ENCODE measurements around the gene TMEM200B.
"Not testable (repeated sequence)": the region's sequence is repeated elsewhere in the genome, so short reads cannot be mapped to it uniquely, and the experiment has no call there.

Gene TMEM200B

DNA sequence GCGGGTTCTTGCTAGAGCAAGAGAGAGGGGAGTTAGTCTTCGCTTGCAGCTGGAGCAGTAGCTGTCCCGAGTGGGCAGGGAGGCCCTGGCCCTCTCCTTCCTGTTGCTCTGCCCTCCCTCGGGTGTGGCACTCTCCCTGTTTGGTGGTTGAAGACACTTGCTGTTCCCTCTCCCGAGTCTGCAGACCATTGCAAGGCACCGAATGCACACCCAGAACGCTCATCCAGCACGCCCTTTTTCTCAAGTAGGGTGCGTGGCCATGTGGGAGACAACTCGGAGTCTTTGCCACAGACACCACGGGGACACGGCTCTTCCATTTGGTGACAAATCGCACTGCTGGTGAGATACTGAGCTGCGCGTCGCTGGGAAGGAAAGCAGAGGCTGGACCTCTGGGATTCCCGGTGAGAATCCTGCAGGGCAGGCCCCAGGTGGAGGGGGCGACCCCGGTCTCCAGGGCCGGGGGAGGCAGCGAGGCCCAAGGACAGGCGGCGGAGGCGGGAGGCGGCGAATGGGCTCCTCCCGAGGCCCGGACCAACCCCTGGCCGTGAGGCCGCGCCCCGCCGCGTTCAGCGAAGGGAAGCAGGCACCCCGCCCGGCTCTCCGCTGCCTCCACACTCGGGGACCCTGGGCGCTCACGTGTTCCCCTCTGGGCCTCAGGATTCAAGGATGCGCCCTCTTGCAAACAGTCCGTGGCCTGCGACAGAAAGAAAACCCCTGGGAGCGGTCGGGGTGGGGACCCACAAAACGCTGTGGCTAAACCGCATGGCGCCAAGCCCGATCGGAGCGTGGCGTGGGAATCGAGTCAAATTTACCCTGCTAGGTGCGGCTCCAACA is 10.4 kb upstream of the TMEM200B start:
- no peak for DNase-seq

DNA sequence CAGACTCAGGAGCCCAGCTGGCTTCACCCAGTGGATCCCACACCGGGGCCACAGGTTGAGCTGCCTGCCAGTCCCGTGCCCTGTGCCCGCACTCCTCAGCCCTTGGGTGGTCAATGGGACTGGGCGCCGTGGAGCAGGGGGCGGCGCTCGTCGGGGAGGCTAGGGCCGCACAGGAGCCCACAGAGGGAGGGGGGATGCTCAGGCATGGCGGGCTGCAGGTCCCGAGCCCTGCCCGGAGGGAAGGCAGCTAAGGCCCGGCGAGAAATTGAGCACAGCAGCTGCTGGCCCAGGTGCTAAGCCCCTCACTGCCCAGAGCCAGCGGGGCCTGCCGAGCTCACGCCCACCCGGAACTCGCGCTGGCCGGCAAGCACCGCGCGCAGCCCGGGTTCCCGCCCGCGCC is 7.4 kb upstream of the TMEM200B start:
- DNase-seq, result not testable (repeated sequence)

DNA sequence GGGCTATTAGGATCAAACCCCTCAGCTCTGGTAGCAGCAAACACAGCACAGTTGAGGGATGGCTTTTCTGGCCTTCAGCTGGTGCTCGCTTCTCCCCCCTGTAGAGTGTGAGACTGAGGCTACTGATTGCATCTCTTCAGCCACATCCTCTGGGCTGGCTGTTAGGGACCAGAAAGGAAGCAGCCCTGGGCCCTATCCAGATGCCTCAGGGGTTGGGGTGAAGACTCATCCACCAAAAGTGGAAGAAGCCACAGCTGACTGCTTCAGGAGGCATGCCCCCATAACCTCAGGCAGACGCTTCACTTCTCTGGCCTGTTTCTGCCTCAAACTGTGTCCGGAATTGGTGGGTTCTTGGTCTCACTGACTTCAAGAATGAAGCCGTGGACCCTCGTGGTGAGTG is 6.2 kb upstream of the TMEM200B start:
- no peak for DNase-seq

DNA sequence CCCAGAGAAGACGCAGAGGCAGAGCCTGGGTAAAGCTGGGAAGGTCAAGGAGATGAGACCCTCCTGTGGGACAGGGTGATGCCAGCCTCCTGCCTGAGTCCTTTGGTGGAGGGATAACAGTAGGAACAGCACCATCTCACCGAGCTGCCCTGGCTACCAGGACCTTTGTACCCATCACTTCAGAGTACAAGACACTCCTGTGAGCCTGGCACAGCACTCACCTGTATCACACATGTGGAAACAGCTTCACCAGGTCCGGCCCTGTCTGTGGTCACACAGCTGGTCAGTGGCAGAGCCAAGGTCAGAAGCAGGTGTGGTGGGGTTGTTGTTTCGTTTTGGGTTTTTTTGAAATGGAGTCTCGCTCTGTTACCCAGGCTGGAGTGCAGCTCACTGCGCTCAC is 5.0 kb upstream of the TMEM200B start:
- DNase-seq, result no peak

DNA sequence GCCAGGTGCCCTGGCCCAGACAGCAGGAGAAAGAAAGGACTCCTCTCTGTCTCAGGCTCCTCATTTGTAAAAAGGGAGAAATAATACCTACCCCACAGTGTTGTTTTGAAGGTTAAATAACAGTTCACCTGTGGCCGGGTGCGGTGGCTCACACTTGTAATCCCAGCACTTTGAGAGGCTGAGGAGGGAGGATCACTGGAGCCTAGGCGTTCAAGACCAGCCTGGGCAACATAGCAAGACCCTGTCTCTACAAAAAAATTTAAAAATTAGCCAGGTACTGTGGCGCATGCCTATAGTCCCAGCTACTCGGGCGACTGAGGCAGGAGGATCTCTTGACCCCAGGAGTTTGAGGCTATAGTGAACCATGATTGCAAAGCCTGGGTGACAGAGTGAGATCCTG is 2.5 kb upstream of the TMEM200B start:
- no peak for DNase-seq

DNA sequence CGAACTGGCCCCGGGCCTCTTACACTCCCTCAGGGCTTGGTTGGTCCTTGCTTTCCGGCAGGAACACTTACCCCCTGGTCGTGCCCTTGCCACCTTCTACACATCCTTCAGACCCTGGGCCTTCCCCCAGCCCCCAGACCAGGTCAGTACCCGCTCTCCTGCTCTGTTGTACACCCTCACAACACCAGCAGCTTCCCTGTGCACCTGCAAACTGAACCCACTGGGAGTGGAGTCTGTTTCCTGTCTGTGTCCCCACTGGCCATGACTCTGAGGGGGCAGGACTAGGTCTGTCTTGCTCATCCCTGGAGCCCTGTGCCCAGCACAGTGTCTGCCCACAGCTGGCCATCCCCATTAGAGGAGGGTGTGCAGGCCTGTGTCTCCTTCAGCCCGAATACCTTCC is 2.1 kb upstream of the TMEM200B start:
- DNase-seq, result no peak

DNA sequence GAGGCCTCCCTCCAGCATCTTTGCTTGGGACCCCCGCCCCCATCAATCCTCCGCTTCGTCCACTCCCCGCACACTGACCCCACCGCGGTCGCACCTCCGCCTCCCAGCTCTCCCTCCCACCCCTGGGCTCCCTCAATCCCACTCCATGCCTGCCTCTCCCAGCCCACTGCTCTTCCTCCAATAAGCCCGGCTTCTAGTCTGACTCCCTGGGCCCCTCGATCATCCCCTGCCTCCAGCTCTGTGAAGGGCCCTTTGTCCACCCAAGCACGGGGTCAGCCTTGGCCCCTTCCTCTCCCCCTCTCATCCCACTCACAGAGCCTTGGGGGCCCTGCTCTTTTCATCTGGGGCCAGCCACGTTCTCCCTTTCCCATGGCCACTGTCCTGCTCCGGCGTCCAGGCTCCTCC is 1.5 kb upstream of the TMEM200B start:
- no peak for DNase-seq

DNA sequence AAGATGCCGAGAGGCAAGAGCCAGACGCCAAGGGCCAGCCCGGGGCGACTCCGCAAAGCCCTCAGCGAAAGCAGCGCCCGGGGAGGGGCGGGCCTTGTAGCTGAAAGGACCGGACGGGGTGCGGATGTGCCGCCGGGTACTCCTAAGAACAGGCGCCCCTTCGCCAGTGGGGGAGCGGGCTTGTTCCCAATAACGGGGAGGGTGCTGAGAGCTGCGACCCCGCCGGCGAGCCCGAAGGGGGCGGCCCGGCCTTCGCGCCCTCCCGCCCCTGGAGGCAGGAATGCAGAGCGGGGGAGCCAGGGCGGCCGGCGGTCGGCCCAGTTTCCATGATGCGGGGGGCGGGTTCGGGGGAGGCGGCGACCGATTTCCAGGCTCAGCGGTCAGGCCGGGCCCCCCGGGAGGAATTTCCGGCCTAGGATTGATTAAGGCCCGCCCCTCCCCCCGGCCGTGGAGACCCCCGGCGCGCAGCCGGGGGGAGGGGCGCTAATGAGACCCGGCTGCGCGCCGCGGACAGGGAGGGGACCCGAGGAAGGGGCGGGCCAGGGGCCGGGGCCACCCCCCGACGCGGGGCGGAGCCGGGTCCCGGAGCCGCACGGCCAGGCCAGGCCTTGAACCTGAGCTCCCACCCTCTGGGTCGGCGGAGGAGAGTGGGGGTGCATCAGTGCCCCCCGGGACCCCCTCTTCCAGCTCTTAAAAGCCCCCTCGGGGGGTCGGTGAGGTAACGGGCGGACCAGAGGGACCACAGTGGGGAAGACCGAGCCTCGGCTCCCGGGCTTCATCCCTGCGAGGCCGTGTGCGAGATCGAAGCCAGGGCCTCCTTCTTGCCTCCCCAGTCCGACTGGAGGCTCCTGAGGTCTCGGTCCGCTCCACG is 898 bp upstream of the TMEM200B start:
- DNase-seq, result peak; percentile 75

DNA sequence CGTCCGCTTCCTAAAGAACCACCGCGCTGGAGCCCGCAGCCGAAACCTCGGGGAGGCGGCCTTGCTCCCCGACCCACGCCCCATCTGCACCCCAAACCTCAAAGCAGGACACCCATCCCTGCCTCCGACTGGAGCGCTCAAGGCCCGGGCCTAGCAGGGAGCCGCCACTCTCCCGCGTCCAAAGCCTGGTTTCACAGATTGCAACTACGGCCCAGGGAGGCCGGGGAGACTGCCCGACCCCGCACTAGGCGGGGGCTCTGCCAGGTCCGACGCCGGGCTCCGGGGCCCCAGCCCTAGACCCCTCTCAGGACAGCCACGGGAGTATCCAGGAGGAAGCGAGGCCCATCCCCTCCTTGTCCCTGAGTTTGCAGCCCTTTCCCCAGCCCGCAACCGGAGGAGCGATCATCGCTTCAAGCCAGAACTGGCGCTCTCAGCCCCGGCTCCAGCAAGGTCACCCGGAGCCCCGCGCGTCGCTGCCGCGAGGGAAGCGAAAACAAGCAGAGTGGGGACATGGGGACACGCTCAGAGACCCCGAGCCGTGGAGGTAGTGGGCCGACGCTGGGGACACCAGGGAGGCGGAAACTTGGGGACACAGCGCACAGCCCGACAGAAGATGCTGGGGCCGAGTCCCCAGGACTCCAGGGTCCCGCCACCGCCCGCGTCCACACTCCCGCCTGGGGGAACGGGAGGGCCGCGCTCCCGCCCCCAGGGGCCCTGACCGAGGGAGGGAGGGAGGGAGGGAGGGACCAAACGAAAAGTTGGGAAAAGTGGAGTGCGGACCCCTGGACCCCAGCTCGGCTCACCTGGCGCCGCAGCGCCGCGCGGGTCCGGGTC is 433 bp downstream of the TMEM200B start:
- no peak for DNase-seq

DNA sequence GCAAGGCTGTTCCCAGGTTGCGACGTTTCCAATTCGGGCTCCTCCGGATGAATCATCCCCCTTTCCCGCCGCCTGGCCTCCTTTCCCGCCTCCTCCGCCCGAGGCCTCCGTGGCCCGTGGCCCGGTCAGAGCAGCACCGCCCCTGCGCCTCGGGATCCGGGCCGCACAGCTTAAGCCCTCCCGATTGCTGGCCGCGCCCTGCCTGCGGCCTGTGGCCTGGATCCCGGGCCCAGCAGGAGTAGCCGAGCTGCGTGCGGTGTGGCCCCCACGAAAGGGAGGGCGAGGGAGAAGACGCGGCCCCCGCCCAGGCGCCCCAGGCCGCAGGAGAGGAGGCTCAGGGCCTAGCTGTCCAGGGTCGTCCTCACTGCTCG is 1.0 kb downstream of the TMEM200B start:
- DNase-seq, result no peak

DNA sequence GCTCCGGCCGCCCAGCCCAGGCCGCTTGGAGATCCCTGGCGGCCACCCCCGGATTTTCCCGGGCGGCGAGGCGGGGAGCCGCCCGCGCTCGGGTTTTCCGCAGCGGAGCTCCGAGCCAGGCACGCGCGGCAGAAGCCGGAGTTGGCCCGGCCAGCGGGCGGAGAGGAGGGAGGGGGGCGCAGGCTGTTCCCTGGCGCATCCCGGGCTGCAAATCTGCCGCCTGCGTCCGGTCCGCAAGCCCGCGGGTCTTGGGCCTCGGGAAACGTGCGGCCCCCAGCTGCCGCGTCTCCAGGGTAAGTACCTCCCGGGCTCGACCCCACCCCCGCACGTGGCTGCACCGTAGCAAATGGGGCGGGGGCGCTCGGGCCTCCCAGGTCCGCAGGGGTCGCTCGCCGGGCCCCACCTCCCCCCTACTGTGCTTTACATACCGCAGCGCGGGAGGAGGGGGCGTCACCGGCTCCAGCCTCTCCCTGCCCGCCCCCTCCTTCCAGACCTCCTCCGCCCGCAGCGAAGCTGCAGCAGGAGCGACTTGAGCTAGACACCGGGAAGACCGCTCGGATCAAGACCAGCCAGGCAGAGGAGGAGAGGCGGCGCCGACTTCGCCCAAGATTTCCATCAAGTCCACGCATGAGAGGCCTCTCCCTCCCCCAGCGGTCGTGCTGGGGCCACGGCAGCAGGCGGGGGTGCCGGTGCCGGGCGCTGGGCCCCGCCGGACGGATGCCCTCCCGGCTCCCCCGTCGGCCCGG is 1.6 kb downstream of the TMEM200B start:
- DNase-seq, result no peak

DNA sequence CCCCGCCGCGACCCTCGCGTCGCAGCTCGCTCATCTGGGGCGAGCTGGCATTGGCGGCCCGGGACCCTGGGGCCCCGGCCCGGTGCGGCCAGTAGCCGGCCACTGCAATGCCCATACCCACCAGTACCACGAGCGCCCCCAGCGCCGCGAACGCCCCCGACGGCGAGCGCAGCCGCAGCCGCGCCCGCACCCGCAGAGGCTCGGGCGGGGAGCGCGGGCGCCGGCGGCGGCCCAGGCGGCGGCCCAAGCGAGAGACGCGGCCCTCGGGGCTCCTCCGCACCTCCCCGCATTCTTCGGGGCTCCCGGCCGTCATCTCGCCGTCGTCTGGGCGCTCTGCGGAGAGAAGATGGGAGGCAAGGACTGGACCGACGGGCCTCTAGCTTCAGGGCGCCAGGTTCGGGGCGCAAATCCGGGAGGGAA is 2.2 kb downstream of the TMEM200B start:
- no peak for DNase-seq

DNA sequence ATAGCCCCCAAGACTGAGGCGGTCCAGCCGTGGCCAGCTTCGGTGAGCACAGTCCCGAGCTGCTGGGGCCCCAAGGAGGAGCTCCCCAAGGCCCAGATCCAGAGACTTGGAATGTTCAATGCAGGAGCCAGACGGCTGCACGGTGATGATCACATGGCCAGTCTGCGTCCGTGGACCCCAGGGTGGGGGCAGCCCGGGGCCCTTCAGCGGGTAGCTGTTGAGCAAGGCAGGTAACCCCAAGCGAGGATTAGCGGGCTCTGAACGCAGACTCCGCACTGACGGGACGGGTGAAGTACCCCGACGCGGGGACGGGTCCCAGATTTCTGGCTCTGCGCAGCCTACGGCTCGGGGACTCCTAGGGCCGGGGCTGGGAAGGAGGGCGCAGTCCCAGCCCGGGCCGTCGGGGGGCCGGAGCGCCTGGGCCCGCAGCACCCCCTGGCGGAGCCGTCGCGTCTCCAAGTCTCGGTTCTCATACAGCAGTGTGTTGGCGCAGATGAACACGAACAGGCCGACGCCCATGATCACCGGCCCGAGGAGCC is 2.7 kb downstream of the TMEM200B start:
- peak; percentile 49 for DNase-seq

DNA sequence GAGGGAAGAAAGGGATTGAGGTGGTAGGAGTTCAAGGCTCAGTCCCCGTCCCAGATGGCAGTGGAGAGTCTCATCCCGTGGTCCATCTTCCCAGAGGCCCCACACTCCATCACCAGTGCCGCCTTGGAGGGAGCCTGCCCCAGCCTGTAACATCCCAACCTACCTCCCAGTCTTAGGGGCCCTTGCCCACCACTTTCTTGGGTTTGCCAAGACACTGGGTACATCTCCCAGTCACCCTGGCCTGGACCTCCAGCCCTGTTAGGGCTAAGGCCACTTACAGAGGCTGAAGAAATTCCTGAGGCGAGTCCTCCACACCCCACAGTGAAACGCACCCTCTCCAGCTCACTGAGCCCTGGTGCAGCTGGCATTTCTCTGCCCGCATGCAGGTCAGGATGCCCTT is 3.3 kb downstream of the TMEM200B start:
- DNase-seq, result no peak

DNA sequence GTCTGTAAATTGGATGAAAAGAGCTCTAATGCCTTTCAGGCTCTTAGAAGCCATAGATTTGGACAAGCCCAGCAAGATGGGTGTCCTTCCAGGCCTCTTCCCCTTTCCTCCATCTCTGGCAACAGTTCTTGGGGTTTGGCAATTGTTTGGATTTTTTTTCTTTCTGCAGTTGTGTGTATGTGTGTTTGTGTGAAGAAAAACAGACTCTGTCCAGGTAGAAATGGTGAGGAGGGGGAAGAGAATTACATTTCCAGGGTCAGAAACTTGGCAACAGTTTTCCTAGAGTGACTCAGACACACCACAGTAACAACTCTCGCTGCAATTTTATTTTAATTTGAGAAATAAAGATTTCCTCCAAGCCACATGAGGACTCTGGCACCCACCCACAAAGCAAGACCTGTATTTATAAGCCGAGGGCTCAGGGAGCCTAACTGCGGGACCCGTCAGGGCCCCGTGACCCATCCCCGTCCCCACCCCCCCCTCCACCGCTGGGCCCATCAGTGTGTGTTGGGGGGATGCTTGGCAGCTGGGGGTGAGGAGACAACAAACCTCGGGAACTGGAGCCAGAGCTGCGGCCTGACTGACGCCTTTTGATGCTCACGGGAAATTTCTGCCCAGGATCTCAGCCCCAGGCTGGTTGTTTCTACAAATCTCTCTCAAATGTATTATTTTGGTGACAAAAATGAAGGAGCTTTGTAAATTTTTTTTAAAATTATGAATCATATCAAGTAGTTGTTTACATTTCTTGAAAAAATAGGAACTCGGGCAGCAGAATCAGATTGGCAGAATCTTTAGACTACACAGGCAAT is 4.4 kb downstream of the TMEM200B start:
- no peak for DNase-seq

DNA sequence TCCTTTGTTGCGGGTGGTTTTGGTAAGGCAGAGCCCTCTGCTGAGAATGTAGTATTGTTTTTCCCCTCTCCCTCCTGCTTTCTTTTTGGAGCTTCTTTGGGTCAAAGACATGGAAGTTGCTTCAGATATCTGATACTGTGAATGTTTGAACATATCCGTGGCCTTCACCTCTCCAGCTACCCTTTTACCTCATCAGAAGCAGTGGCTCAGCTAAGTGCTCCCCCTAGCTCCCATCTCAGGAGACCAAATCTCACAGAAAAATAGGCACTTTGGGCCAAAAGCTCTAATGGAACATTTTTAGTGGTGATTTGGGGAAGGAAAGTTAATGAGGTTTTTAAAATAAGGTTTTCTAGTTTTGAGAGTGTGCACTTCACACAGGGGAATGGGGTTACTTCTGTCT is 6.3 kb downstream of the TMEM200B start:
- no peak for DNase-seq

DNA sequence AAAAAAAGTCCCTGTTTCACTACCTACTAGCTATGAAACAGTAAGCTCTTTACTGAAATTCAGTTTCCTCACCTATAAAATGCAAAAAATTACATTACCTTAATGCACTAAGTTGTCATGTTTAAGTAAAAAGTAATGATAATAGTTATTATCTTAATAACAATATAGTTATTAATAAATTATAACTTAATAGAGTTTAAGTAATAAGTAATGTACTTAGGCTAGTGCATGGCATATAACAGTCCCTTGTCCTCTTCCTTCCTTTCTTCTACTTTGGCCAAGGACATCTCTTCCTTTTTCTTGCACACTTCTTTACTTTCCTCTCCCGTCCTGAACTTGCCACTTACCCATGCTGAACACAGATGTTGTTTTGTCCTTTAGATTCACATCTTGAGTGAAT is 9.0 kb downstream of the TMEM200B start:
- DNase-seq, result no peak

DNA sequence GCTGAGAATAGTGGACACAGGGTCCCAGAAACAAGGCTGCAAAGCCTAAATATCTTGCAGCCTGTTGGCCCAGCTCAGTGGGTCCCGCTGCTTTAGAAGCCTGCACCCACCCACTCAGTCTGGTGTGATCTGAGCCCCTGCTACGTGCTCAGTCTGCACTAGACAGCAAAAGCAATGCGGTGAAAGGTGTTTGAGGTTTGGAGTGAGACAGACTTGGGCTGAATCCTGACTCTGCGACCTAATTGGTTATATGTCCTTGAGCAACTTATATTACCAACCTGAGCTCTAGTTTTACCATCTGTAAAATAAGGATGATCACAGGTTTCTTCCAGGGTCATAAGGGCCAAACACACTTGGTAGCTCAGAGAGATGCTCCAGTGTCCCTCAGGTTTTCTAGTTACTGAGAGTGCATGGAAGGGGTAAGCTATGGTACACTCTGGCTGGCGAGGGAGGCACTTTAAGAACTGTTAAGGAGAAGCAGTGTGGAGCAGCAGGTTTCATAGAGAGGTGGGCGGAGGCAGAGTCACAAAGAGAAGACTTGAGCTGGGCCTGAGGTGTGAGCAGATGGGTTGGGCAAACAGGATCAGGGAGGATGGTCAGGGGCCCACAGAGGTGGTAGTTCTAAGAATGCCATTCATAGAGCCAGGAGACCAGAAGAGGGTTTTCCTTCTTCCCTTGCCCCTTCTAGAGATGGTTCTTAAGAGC is 10.1 kb downstream of the TMEM200B start:
- DNase-seq, result no peak

DNA sequence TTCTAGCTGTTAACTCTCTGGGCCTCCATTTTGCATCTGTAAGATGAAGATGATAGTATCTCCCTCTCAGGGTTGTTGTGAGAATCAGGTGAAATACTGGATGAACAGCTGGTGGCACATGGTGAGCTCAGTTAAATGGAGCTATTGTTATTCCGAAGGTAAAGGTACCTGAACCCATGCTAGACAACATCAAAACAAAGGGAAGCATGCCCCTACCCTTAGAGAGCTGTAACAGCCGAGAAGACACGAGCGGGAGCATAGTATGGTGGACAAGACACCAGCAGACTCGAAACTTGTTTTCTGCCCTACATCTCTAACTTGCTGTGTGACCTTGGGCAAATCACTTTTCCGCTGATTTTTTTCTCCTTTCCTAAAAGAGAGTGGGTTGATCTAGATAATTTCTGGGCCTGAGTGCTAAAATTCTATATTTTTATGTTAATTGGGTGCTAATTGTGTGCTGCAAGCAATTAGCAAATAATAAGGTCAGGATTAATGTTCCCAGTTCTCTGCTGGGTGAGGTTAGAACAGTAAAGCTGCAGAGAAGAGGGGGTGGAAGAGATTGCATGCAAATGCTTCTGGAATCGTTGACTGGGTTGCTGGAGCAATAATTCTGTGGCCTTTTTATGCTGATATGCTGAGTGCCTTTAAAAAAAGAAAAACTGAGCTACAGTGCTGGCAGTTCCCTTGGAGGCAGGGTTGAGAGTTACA is 10.8 kb downstream of the TMEM200B start:
- no peak for DNase-seq

DNA sequence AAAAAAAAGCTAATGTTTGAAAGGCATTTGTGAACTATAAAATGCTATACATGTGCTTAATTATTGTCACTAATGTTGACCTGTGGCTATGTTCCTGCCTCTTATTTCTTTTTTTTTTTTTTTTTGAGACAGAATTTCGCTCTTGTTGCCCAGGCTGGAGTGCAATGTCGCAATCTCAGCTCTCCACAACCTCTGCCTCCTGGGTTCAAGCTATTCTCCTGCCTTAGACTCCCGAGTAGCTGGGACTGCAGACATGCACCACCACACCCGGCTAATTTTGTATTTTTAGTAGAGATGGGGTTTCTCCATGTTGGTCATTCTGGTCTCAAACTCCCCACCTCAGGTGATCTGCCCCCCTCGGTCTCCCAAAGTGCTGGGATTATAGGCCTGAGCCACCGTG is 15.7 kb downstream of the TMEM200B start:
- not testable (repeated sequence) for DNase-seq

Data from RPMI8226 (cell line).